Rectal smooth muscle tissue (tissue), 1 donor: ENCODE data around the gene TPTE2.
"Not testable (repeated sequence)": the region's sequence is repeated elsewhere in the genome, so short reads cannot be mapped to it uniquely, and the experiment has no call there.

Source experiments
- H3K27ac ChIP-seq: one replicate; pipeline ENCODE4 v1.7.0; 2013; ENCODE audit warnings: low read depth, low read length, inconsistent platforms
- H3K27me3 ChIP-seq: one replicate; pipeline ENCODE4 v1.7.0; 2013; ENCODE audit warnings: low read length; ENCODE audit not compliant: control insufficient read depth, insufficient read depth
- H3K36me3 ChIP-seq: one replicate; pipeline ENCODE4 v1.7.0; 2013; ENCODE audit warnings: low read length; ENCODE audit not compliant: control insufficient read depth, insufficient read depth
- H3K4me1 ChIP-seq: one replicate; pipeline ENCODE4 v1.7.0; 2013; ENCODE audit warnings: low read length; ENCODE audit not compliant: control insufficient read depth, insufficient read depth
- H3K4me3 ChIP-seq: one replicate; pipeline ENCODE4 v1.7.0; 2013; ENCODE audit warnings: low read length
- H3K9ac ChIP-seq: one replicate; pipeline ENCODE4 v1.7.0; 2013; ENCODE audit warnings: low read length

TPTE2 gene

DNA sequence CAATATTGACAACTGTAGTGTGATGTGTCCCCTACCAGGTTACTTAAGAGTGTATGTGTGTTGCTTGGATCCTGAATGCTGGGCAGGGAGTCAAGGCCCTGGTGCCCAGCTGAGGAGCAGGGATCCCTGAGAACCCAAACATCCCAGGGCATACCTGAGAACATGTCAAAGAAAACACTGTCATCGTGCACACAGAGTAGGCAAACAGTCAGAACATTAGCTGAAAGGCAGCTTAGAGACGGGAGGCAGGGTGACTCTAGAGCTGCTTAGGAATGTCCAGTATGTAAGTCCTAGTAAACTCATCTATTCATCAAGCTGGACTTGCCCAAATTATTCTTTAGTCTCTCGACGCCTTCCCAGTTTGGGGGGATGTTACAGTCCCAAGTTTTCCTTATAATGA, 4.0 kb downstream of the TPTE2 start:
- H3K9ac ChIP-seq, H3K4me3 ChIP-seq, H3K4me1 ChIP-seq, H3K27ac ChIP-seq, H3K27me3 ChIP-seq, H3K36me3 ChIP-seq: not testable (repeated sequence)

DNA sequence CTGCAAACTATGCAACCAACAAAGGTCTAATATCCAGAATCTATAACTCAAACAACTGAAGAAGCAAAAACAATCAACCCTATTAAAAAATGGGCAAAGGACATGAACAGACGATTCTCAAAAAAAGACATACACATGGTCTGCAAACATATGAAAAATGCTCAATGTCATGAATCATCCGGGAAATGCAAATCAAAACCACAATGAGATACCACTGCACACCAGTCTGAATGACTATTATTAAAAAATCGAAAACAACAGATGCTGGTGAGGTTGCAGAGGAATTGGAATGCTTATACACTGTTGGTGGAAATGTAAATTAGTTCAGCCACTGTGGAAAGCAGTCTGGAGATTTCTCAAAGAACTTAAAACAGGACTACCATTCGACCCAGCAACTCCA, 12.1 kb downstream of the TPTE2 start:
- H3K4me1 ChIP-seq, H3K27ac ChIP-seq, H3K9ac ChIP-seq, H3K27me3 ChIP-seq, H3K36me3 ChIP-seq, H3K4me3 ChIP-seq: not testable (repeated sequence)

DNA sequence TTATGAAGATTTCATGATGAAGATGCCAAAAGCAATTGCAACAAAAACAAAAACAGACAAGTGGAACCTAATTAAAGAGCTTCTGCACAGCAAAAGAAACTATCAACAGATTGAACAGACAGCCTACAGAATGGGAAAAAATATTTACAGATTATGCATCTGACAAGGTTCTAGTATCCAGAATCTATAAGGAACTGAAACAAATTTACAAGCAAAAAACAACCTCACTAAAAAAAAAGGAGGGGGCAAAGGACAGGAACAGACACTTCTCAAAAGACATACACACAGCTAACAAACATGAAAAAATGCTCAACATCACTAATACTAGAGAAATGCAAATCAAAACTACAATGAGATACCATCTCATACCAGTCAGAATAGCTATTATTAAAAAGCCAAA, 35.7 kb downstream of the TPTE2 start:
- not testable (repeated sequence) for H3K4me1 ChIP-seq, H3K27ac ChIP-seq, H3K9ac ChIP-seq, H3K27me3 ChIP-seq, H3K4me3 ChIP-seq, H3K36me3 ChIP-seq

DNA sequence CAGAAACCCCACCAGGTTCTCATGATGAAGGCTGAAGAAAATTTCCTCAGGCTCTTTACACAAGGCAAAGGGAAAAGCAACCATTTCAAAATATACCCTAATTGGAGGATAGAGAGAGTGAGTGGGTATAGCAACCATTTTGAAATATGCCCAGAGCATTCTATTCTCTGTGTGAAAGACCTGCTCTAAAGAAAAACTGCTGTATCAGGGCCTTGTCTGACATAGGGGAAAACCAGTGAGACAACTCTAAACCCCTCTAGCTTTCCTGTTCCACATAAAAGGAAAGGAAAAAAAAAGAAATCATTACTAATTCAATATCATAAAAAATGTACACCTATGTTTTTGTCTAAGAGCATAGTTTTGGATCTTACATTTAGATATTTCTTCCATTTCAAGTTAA, 42.3 kb downstream of the TPTE2 start:
- Histone ChIP-seq H3K4me3 (no peak overlapping the region), H3K9ac (no peak overlapping the region), H3K36me3 (no peaks in the 10 kb centered on the region), H3K4me1 (no peaks in the 10 kb centered on the region), H3K27me3 (no peaks in the 10 kb centered on the region), H3K27ac (no peak overlapping the region)

DNA sequence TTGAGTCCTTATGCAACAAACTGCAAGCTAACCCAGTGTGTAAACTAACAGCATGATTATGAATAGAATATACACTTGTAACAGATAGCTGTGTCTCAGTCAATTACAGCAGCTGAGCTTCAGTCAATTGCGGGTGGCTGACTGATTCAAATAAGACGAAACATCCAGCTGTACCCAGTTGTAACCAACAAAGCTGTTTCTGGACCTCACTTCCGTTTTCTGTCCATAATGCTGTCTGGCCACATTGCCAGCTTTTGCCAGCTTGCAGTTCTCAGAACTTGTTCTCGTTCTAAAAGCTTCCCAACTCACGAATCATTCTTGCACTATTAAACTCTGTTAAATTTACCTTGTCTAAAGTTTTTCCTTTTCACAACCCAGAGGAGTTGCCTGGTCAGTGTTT, 53.7 kb downstream of the TPTE2 start:
- not testable (repeated sequence) for H3K27me3 ChIP-seq, H3K9ac ChIP-seq, H3K4me1 ChIP-seq, H3K27ac ChIP-seq, H3K4me3 ChIP-seq, H3K36me3 ChIP-seq

DNA sequence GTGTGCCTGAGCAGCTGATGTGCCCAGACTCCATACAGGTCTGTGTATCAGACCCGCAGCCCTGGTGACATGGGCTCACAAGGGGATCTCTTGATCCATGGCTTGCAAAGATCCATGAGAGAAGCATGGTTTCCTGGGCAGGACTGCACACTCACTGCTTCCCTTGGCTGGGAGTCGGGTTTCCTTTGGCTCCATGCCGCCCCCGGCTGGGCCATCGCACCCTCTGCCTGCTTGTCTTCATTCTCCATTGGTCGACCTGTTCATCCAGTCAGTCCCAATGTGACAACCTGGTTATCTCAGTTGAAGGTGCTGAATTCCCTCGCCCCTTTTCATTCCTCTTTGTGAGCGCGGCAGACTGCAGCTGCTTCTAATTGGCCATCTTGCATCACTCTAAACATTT, 101.2 kb downstream of the TPTE2 start:
- H3K36me3 ChIP-seq, H3K27ac ChIP-seq, H3K9ac ChIP-seq, H3K4me1 ChIP-seq, H3K4me3 ChIP-seq, H3K27me3 ChIP-seq: not testable (repeated sequence)

DNA sequence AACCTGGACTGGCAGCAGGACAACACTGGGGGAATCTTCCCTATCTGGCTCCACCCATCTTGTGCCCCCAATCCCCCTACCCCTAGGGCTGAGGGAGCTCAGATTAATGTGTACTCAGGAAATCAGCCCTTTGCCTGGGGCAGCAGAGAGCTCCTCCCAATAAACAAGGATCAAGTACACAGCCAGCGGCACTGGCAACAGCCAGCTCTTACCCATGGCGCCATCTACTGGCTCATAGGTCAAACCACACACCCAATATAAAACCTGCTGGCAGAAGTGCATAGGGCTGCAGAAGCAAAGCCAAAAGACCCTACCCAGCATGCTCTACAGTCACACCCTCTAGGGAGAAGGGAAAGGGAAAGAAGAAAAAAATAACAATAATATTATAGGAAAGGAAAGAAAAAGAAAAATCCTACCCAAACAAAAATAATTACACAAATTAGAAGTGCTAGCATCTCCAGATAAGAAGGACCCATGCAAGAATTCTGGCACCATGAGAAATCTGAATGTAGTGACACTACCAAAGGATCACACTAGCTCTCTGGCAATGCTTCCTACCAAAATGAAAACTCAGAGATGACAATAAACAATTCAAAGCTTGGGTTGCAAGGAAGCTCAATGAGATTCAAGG, 122.2 kb downstream of the TPTE2 start:
- H3K27me3 ChIP-seq, H3K9ac ChIP-seq, H3K36me3 ChIP-seq, H3K4me3 ChIP-seq, H3K27ac ChIP-seq, H3K4me1 ChIP-seq: not testable (repeated sequence)

DNA sequence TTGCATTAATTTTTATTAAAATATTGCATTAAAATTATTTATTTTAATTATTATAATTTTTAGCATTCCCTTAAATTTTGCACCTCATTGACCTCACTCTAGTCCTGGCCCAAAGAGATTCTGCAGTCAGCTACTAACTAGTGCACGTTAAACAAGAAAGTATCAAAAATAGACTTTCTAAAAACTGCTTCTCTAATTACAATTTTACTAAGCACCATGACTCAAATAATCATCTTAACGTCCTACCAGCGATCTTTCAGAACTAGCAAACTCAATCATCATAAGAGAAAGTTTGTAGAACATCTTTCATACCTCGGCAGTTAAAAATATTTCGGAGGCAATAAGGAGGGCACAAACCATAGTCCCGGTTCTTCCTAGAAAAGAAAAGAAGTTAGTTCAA, 123.6 kb downstream of the TPTE2 start:
- not testable (repeated sequence) for H3K9ac ChIP-seq, H3K36me3 ChIP-seq, H3K27ac ChIP-seq, H3K4me1 ChIP-seq, H3K27me3 ChIP-seq, H3K4me3 ChIP-seq

DNA sequence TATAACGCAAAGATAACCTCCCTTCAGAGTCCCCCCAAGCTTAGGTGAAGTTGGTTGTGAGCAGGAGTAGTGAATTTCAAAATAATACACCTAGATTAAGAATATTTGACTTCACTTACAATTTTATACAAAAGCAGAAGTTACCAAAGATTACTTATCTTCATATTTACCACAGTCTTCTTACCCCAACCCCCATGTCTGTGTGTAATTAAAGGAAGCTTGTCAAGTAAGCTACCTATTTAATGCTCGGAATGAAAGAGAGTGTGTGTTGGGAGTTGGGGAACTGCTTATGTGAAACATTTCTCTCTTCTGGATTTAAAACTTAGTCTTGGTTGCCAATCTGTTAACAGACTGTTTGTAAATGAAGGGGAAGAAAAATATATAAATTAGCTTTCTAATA, 139.1 kb downstream of the TPTE2 start:
- H3K27me3 ChIP-seq, H3K4me3 ChIP-seq, H3K36me3 ChIP-seq, H3K4me1 ChIP-seq, H3K9ac ChIP-seq, H3K27ac ChIP-seq: not testable (repeated sequence)

DNA sequence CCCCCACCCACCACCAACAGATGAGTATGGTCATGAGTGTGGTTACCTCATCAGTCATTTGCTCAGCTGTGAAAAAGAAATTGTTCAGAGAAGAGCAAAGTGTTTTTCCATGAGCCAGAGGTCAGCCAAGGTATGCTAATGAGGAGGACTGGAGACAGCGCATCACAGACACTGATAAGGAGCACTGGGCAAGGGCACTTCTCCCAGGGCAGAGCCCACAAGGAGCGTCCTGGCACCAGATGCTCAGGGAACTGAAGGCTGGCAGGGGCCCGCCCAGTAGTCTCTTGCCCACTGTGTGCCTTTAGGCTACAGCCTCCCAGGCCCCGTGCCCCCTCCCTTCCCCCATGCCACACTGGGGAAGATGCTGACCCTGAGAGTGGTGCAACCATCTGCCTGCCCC, 148.8 kb downstream of the TPTE2 start:
- H3K4me3 ChIP-seq, H3K27ac ChIP-seq, H3K27me3 ChIP-seq, H3K9ac ChIP-seq, H3K4me1 ChIP-seq, H3K36me3 ChIP-seq: not testable (repeated sequence)

DNA sequence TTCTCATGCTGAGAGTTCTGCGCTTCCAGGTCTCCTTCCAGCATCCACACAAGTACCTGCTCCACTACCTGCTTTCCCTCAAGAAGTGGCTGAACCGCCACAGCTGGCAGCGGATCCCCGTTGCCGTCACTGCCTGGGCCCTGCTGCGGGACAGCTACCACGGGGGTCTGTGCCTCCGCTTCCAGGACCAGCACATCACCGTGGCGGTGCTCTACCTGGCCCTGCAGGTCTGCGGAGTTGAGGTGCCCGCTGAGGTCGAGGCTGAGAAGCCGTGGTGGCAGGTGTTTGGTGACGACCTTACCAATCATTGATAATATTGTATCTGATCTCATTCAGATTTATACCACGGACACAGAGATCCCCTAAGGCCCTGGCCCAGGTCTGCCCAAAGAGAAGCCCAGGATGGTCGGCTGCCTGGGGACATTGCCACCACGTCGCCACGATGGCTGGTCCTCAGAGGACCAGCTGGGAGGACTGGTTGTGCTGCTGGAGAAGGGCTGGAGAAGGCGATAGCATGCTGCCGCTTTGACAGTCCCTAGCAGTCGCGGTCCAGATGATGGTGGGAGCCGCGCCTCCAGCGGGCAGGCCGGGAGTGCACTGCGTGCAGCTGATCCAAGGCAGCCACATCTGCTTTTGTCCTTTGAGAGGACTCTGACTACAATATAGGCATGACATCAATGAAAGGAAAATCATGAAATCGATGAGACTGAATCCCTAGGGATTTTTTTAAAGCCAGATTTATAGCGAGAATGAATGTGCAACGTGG, 178.4 kb downstream of the TPTE2 start:
- H3K27ac ChIP-seq, H3K27me3 ChIP-seq, H3K4me3 ChIP-seq, H3K36me3 ChIP-seq, H3K4me1 ChIP-seq, H3K9ac ChIP-seq: not testable (repeated sequence)

DNA sequence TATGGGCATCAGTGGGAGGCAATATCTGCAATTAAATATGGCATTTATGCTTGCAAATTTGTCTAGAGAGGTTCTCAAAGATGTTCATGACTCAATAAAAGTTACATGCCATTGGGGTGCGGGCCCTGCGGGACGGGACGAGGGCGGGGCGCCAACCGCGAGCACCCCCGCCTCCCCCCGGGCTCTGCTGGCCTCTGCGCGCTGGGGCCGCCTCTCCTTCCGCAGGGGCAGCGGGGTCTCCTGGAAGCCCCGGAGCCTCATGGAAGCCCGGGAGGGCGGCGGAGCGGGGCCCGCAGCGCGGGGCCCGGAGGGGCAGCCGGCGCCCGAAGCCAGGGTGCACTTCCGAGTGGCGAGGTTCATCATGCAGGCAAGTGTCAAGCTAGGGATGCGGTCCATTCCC, 179.2 kb downstream of the TPTE2 start:
- Histone ChIP-seq H3K27ac (no peak overlapping the region), H3K36me3 (no peaks in the 10 kb centered on the region), H3K27me3 (no peaks in the 10 kb centered on the region), H3K4me1 (no peaks in the 10 kb centered on the region), H3K4me3 (no peak overlapping the region), H3K9ac (no peak overlapping the region)
